ENCODE measurements around the gene FER. TPM values are rescaled to one million over a fixed set of nuclear protein-coding genes. Genes with fewer than 3 reads are reported as not detected.
A peak's percentile ranks its signal among the peaks of the same experiment; 100 is the strongest.

The FER gene
- total RNA-seq, 1 experiment from 2014 or later, result 22.1 TPM

- POLR2A ChIA-PET, result interaction anchor here (0.6 to 1.5 kb wide), 3 partner anchors 19 to 41 kb away, joined by 6 to 7 read pairs (median 6); partner anchors contain the start of gene FER
- intact Hi-C loops (cut with micrococcal nuclease; ENCODE audit: unreplicated experiment), result no loop called here
- CTCF ChIA-PET, result no interaction called here
- H3K36me3 ChIP-seq (ENCODE audit: control insufficient read depth, insufficient read depth, low read length), result no peaks in the 10 kb centered on the region
- in situ Hi-C loops (cut with HindIII; ENCODE audit: low pct_unique_long_range_greater_than_20kb, low sequenced_read_pairs), result no loop called here
- ATAC-seq (peak; percentile 49), DNase-seq (ENCODE audit: low read depth, low spot score) (no peak)
- no peaks in the 10 kb centered on the region for H3K27me3 ChIP-seq (ENCODE audit: control insufficient read depth, insufficient read depth, low read length)
- peak overlapping the region; percentile 80 to 83 for H3K4me3 ChIP-seq (ENCODE audit: low read depth in 2 of 2, low read length in 2 of 2)
- TF ChIP-seq CTCF (IDR thresholded peaks at IDR 0.05) (no peak), TCF7L2 (IDR thresholded peaks at IDR 0.05; ENCODE audit: low read depth, low read length) (no peak), POLR2AphosphoS5 (IDR thresholded peaks at IDR 0.05; ENCODE audit: low read depth, low read length) (no peak), SIN3A (IDR thresholded peaks at IDR 0.05; ENCODE audit: borderline replicate concordance, insufficient read depth, low read depth, low read length) (no peak), REST (IDR thresholded peaks at IDR 0.05; ENCODE audit: insufficient read depth in 1 of 2, low read depth in 2 of 2, low read length in 1 of 2) (no peak)
- no peaks in the 10 kb centered on the region for H3K9me3 ChIP-seq (ENCODE audit: control insufficient read depth, insufficient read depth, low read depth, low read length)
- peak overlapping the region; percentile 92 for H3K27ac ChIP-seq (ENCODE audit: low read length)
- peaks cover 5% of the 10 kb centered on the region for H3K4me1 ChIP-seq (ENCODE audit: control insufficient read depth, insufficient read depth, low read length)
- BruUV-seq (replicated peaks), result no TSS peak
Observed at GRCh38 chr5:108728566-108729241, 19.0 kb upstream of the FER start.

- POLR2A ChIA-PET, result interaction anchor here (0.6 to 1.5 kb wide), 3 partner anchors 19 to 41 kb away, joined by 6 to 7 read pairs (median 6); partner anchors contain the start of gene FER
- CTCF ChIA-PET, result no interaction called here
- Histone ChIP-seq H3K27ac (ENCODE audit: low read length) (peak overlapping the region; percentile 92), H3K27me3 (ENCODE audit: control insufficient read depth, insufficient read depth, low read length) (no peaks in the 10 kb centered on the region), H3K4me3 (ENCODE audit: low read depth in 2 of 2, low read length in 2 of 2) (no peak overlapping the region), H3K36me3 (ENCODE audit: control insufficient read depth, insufficient read depth, low read length) (no peaks in the 10 kb centered on the region), H3K9me3 (ENCODE audit: control insufficient read depth, insufficient read depth, low read depth, low read length) (no peaks in the 10 kb centered on the region), H3K4me1 (ENCODE audit: control insufficient read depth, insufficient read depth, low read length) (peaks cover 5% of the 10 kb centered on the region)
- in situ Hi-C loops (cut with HindIII; ENCODE audit: low pct_unique_long_range_greater_than_20kb, low sequenced_read_pairs) (no loop called here), intact Hi-C loops (cut with micrococcal nuclease; ENCODE audit: unreplicated experiment) (no loop called here)
- no TSS peak for BruUV-seq (replicated peaks)
- TF ChIP-seq REST (IDR thresholded peaks at IDR 0.05; ENCODE audit: insufficient read depth in 1 of 2, low read depth in 2 of 2, low read length in 1 of 2) (no peak), POLR2AphosphoS5 (IDR thresholded peaks at IDR 0.05; ENCODE audit: low read depth, low read length) (no peak), CTCF (IDR thresholded peaks at IDR 0.05) (no peak), SIN3A (IDR thresholded peaks at IDR 0.05; ENCODE audit: borderline replicate concordance, insufficient read depth, low read depth, low read length) (no peak), TCF7L2 (IDR thresholded peaks at IDR 0.05; ENCODE audit: low read depth, low read length) (no peak)
- DNase-seq (ENCODE audit: low read depth, low spot score) (no peak), ATAC-seq (no peak)
Observed at GRCh38 chr5:108729242-108729615, 18.5 kb upstream of the FER start.

Measured in Panc1 (cell line).